NT2/D1 (cell line): ENCODE results near the gene OVCH1.
"Not testable (repeated sequence)": the region's sequence is repeated elsewhere in the genome, so short reads cannot be mapped to it uniquely, and the experiment has no call there.

Source experiments
- SUZ12 ChIP-seq: IDR thresholded peaks from 2 replicates; pipeline ENCODE4 v1.6.1; 2011; ENCODE audit not compliant: insufficient read length, insufficient read depth; ENCODE audit errors: extremely low read depth
- ZNF274 ChIP-seq: IDR thresholded peaks from 2 replicates; pipeline ENCODE4 v1.6.1; 2011; ENCODE audit warnings: mild to moderate bottlenecking, low read depth, low read length

DNA sequence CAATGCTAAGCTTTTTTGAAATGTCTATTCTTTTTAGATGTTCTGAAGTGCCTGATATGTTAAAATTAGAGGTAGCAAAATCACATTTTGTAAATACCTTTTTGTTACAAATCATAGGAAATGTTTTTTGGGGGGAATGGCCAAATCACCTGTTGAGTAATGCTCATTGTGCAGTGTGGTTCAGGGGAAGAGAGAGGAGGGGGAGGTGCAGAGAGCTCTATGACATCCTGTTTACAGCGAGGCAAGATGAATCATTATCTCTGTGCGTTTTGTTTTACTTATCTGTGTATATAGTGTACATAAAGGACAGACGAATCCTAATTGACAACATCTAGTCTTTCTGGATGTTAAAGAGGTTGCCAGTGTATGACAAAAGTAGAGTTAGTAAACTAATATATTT lies 107.1 kb downstream of the OVCH1 start:
- TF ChIP-seq ZNF274, SUZ12: not testable (repeated sequence)
